Large intestine (tissue), 3 donors: ENCODE results near the gene RASSF1. TPM values are rescaled to one million over a fixed set of nuclear protein-coding genes. Genes with fewer than 3 reads are reported as not detected.
A peak's percentile ranks its signal among the peaks of the same experiment; 100 is the strongest.

Experiments
- DNase-seq, 2 donors: peaks; one replicate each; pipeline versions ENCODE4 v3.0.0 to v3.0.0-alpha.2; 2013
- H3K27ac ChIP-seq: one replicate; pipeline ENCODE4 v1.5.1; 2013; ENCODE audit warnings: low read length
- H3K27me3 ChIP-seq: 2 replicates; pipeline ENCODE4 v1.6.1; 2013; ENCODE audit warnings: low read length; ENCODE audit not compliant: control insufficient read depth, insufficient read depth
- H3K36me3 ChIP-seq: 2 replicates; pipeline ENCODE4 v1.6.1; 2013; ENCODE audit warnings: low read length; ENCODE audit not compliant: control insufficient read depth, insufficient read depth
- H3K4me1 ChIP-seq: one replicate; pipeline ENCODE4 v1.6.1; 2013; ENCODE audit warnings: low read length; ENCODE audit not compliant: control insufficient read depth, insufficient read depth
- H3K4me3 ChIP-seq: one replicate; pipeline ENCODE4 v1.5.1; 2013; ENCODE audit warnings: low read length
- H3K9me3 ChIP-seq: one replicate; pipeline ENCODE4 v1.6.1; 2013; ENCODE audit warnings: mild to moderate bottlenecking, low read depth, low read length, moderate library complexity; ENCODE audit not compliant: control insufficient read depth
- whole genome bisulfite sequencing: methylation state at CpG from one replicate; pipeline ENCODE4 v1.1.5; 2013; ENCODE audit warnings: low lambda C conversion rate; ENCODE audit not compliant: insufficient coverage; 5-methylcytosine and 5-hydroxymethylcytosine counted together
- polyA plus RNA-seq: library from polyadenylated mRNA; unstranded; fragments of 120-200 nt; gene quantifications from one replicate; pipeline ENCODE4 v1.2.1, GENCODE V29; 2013

RASSF1 gene
- polyA plus RNA-seq, 1 donor: 19.5 TPM

DNA sequence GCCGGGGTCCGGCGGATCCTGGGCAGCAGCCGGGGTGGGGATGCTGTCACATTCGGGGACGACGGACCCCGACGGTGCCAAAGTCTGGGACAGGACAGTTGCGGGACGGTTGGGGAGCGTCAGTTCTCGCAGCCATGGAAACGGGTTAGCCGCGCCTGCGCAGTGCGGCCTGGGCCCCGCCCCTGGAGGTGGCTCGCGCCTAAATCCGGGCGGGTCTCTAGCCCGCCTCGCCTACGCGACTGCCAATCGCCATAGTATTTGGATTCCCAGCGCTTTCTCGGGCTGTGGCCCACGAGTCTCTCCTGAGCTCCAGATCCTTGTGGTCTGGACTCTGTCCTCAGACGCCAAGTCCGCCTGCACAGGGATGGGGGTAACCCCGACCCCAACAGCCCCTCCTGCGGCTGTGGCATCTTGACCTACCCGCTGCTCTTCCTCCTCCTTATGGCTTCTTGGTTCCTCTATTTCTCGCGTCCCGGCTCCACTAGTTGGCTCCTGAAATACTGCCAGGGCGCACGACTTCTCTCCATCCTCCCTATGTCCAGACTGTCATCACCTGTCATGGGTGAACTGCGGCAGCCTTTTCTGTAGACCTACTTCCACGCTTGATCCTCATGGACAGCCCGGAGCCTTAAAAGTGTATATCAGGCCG, 5.1 kb upstream of the RASSF1 start, which contains the start of gene ZMYND10:
Gene ZMYND10 (minus strand): TSS at position 147 of the 649 bp plus-strand sequence. CDS start 153 bp downstream, outside the sequence.
- H3K27ac ChIP-seq: no peak within 1 kb of the TSS
- peaks cover 10% of the 10 kb centered on the region for H3K27me3 ChIP-seq
- H3K4me1 ChIP-seq: peaks cover 26% of the 10 kb centered on the region
- peak within 1 kb of the TSS; percentile 27 for H3K4me3 ChIP-seq
- no CpG with 5 or more reads among the region's 45 CpGs for WGBS
- peak in 1 of 2 donors; percentile 42 for DNase-seq
- H3K9me3 ChIP-seq: no peaks in the 10 kb centered on the region
- H3K36me3 ChIP-seq: peaks cover 20% of the 10 kb centered on the region

DNA sequence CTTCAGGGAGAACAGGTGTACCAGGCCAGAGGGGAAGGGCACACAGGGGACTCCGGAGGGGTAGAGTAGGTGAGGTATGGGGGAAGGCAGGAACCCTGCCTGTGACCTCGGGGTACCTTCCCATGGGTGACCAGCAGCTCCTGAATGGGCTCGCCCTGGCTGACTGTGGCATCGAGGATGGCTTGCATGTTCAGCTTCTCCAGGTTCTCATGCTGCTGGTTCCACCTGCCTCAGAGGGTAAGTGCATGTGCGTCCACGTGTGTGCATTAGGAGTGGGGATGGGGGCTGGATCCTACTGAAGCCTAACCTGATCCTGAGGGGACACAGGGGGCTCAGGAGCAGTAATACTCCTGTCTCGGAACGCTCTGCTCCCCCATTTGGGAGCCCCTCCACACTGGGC, 4.4 kb upstream of the RASSF1 start:
- H3K9me3 ChIP-seq: peaks cover 3% of the 10 kb centered on the region
- no CpG with 5 or more reads among the region's 8 CpGs for WGBS
- H3K27me3 ChIP-seq: peaks cover 16% of the 10 kb centered on the region
- peaks cover 22% of the 10 kb centered on the region for H3K4me1 ChIP-seq
- H3K4me3 ChIP-seq: peak overlapping the region; percentile 27
- H3K27ac ChIP-seq: no peak overlapping the region
- H3K36me3 ChIP-seq: peaks cover 20% of the 10 kb centered on the region
- DNase-seq: no peak

DNA sequence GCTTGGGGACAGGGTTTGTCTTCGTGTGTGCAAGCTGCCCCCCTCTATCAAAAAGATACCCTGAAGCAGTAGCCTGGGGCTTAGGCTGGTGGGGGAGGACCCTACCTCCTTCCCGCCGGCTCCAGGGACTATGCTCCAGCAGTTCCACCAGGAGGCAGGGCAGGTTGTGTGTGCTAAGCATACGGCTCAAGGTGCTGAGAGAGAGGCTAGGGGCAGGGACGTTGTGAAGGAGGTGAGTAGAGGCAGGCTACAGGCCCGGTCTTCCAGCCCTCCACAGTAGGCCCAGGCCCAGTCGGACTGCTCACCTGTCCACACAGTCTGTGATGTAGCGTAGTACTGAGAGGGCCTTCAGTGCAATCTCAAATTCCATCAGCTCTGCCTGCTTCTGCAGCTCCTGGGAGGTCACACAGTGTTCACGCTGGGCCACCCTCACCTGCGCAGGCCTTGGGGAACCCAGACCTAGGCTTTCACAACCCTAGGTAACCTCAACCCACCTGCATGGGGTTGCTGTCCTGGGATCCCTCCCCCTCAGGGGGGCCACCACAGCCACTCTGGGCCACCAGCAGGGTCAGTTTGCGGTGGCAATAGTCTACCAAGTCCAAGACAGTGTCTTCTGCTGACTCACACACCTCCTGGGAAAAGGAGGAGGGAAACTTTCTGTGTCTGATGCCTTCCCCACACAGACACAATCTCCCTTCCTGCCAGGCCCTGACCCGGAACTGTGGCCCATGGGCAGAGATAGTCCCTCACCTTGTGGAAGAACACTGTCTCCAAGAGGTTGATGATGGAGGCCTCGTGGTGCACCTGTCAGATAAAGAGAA, 2.4 kb upstream of the RASSF1 start:
- Histone ChIP-seq H3K27me3 (peaks cover 20% of the 10 kb centered on the region), H3K4me3 (no peak overlapping the region), H3K9me3 (peaks cover 3% of the 10 kb centered on the region), H3K36me3 (peaks cover 7% of the 10 kb centered on the region), H3K4me1 (peaks cover 13% of the 10 kb centered on the region), H3K27ac (no peak overlapping the region)
- DNase-seq: no peak
- WGBS: no CpG with 5 or more reads among the region's 13 CpGs

DNA sequence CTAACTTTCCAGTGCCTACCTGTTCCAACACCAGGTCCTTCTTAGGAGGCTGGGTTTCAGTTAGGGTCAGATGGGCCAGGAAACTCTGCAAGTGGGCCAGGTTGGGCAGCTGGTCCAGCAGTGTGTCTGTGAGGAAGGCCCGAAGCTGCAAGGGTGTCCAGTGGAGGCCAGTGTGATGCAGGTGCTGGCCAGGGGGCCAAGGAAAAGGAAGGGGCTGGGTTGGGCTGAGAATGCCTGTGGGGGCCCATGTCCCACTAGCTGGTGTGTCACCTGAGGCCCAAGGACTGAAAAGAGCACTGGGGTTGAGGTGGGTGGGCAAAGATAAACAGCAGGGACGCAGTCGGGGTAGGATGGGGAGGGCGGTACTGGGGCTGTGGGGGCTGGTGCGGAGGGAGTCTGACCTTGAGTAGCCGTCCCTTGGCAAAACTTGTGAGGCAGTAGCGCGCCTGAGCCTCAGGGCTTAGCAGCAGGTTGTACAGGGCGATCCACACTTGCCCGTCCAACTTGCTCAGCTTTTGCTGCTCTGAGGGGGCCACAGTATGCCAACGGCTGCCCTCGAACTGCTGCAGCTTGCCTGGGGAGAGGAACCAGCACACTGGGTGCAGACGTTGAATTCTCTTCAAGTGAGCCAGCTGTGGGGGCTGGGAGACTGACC, 1.5 kb upstream of the RASSF1 start:
- DNase-seq: no peak
- Histone ChIP-seq H3K36me3 (no peaks in the 10 kb centered on the region), H3K27me3 (peaks cover 20% of the 10 kb centered on the region), H3K9me3 (peaks cover 6% of the 10 kb centered on the region), H3K4me3 (no peak overlapping the region), H3K27ac (no peak overlapping the region), H3K4me1 (peaks cover 19% of the 10 kb centered on the region)
- WGBS: no CpG with 5 or more reads among the region's 13 CpGs

DNA sequence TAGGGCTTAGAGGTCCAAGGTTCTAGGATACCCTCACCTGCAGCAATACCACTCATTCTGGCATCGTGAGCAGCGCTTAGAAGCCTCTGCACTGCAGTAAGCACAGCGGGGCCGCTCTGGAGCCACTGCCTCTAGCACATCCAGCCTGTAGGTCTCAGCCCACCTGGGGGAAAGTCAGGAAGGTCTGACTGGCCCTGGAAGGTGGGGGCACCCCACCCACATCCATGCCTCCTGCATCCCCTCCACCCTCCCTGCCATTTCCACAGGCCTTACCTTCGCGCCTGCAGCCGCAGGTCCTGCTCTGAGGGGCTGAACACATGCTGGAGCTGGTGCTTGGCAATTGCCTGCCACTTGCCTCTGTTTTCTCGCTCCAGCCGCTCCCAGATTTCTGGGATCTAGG, 901 bp upstream of the RASSF1 start:
- no CpG with 5 or more reads among the region's 9 CpGs for WGBS
- Histone ChIP-seq H3K4me3 (peak overlapping the region; percentile 27), H3K9me3 (peaks cover 6% of the 10 kb centered on the region), H3K4me1 (peaks cover 19% of the 10 kb centered on the region), H3K27ac (no peak overlapping the region), H3K36me3 (no peaks in the 10 kb centered on the region), H3K27me3 (peaks cover 20% of the 10 kb centered on the region)
- DNase-seq: no peak

- H3K4me3 ChIP-seq: peak overlapping the region; percentile 27
- peaks cover 23% of the 10 kb centered on the region for H3K4me1 ChIP-seq
- H3K36me3 ChIP-seq: no peaks in the 10 kb centered on the region
- WGBS: no CpG with 5 or more reads among the region's 9 CpGs
- no peak for DNase-seq
- peaks cover 20% of the 10 kb centered on the region for H3K27me3 ChIP-seq
- peaks cover 6% of the 10 kb centered on the region for H3K9me3 ChIP-seq
- H3K27ac ChIP-seq: no peak overlapping the region
These were observed 539 bp downstream of the RASSF1 start for GRCh38 chr3:50340147-50340447.

DNA sequence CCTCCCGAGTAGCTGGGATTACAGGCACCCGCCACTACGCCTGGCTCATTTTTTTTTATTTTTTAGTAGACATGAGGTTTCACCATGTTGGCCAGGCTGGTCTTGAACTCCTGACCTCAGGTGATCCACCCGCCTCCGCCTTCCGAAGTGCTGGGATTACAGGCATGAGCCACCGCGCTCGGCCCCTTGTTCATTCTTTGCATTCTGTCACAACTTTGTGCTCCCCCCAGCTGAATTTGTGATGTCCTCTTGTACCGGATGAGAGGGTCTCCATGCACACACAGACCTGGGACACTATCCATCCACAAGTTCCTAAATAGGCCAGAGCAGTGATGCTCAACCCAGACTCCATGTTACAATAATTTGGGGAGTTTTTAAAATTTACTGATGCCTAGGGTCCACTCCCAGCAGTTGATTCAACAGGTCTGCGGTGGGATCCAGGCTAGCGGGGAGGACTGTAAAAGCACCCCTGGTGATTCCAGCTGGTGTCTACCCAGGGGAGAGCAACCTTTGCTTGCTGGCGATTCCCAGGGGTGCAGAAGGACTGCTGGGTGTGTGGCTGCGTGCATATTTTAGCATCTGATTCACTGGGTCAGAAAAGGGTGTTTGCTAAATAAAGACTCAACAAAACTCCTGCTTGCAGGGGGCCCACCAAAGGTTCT, 1.0 kb downstream of the RASSF1 start:
- Histone ChIP-seq H3K4me1 (peaks cover 22% of the 10 kb centered on the region), H3K36me3 (no peaks in the 10 kb centered on the region), H3K27ac (no peak overlapping the region), H3K9me3 (peaks cover 6% of the 10 kb centered on the region), H3K27me3 (peaks cover 20% of the 10 kb centered on the region), H3K4me3 (peak overlapping the region; percentile 27)
- DNase-seq: no peak
- 100% methylated on average over 3 of the region's 14 CpGs for WGBS

DNA sequence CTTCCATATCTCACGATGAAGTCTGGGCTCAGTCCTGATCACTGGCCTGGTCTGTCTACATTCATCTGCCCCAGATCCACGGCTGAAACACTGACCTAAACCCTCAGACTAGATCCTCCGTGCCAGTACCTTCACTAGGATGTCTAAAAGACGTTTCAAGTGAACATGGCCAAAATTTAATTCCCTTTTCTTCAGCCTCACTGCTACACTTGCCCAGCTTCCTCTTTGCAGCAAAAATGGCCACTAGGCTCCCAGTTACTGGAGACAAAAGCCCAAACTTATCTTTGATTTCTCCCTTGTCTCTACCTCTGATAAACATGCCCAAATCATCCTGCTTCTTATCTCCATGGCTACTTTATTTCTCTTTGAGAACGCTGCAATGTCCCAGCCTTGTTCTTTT, 1.7 kb downstream of the RASSF1 start:
- WGBS: no CpG with 5 or more reads among the region's 5 CpGs
- Histone ChIP-seq H3K27me3 (peaks cover 20% of the 10 kb centered on the region), H3K4me1 (peaks cover 28% of the 10 kb centered on the region), H3K9me3 (peaks cover 6% of the 10 kb centered on the region), H3K27ac (peak overlapping the region; percentile 26), H3K36me3 (no peaks in the 10 kb centered on the region), H3K4me3 (no peak overlapping the region)
- no peak for DNase-seq

DNA sequence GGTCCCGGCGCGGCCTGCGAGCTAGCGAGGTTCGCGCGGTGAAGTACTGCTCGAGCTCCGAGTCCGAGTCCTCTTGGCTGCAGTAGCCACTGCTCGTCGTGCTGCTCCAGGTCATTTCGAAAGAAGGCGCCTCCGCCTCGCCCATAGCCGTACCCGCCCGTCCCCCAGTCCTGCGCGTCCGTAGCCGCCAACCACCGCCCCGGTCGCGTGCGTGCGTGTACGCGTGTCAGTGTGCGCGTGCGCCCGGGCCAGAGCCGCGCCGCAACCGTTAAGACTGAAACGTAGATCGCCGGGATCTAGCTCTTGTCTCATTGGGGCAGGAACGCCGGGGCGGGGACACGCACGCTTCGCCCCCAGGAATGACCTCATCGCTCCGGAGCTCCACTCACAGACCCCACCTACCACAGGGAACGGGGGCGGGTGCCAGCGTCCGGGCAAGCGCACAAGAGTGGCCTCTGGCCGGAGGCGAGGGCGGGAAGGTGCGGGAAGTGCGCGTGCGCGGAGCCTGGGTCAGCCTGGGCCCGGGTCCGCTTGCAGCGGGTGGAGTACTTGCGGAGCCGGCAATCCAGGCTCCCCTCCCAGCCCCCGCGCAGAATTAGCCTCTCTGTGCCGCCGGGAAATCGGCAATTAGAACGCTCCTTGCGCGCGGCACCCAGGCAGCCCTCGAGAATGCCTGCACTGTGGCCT, 3.3 kb downstream of the RASSF1 start:
- Histone ChIP-seq H3K36me3 (no peaks in the 10 kb centered on the region), H3K27ac (peak overlapping the region; percentile 93), H3K4me3 (peak overlapping the region; percentile 68), H3K9me3 (peaks cover 6% of the 10 kb centered on the region), H3K4me1 (peaks cover 30% of the 10 kb centered on the region), H3K27me3 (peaks cover 20% of the 10 kb centered on the region)
- no CpG with 5 or more reads among the region's 79 CpGs for WGBS
- DNase-seq: peak; percentile 99 to 100
